GM21619 (cell line): ENCODE results near the gene CDX2.
"Not testable (repeated sequence)": the region's sequence is repeated elsewhere in the genome, so short reads cannot be mapped to it uniquely, and the experiment has no call there.

ENCODE experiments used
- ATAC-seq: cut with Tn5 transposase; IDR thresholded peaks from one replicate; pipeline ENCODE4 v1.9.1; 2021; ENCODE audit not compliant: unreplicated experiment

The CDX2 gene

GRCh38 chr13:27965740-27966640 is 3.1 kb downstream of the CDX2 start:
- no peak for ATAC-seq

DNA sequence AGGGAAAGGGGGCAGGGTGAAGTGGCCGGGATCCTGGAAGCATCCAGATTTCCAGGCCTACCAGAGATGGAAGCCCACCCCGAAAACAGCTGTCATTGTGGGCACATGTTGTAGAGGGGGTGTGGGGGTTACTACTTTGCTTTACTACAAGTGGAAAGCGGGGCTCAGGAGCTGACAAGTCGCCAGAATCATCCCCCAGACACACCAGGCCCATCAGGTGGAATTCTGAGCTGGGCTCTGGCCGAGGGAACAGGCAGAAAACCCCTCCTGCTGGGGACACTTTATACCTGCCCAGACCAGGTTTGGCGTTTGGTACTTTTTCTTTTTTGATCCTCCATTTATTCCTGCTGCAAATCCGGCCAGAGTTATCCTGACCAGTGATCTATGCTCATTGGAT is 3.8 kb downstream of the CDX2 start:
- ATAC-seq: no peak

- no peak for ATAC-seq
Observed at GRCh38 chr13:27964741-27965323, 4.3 kb downstream of the CDX2 start.

GRCh38 chr13:27964206-27964605 is 4.9 kb downstream of the CDX2 start:
- not testable (repeated sequence) for ATAC-seq

DNA sequence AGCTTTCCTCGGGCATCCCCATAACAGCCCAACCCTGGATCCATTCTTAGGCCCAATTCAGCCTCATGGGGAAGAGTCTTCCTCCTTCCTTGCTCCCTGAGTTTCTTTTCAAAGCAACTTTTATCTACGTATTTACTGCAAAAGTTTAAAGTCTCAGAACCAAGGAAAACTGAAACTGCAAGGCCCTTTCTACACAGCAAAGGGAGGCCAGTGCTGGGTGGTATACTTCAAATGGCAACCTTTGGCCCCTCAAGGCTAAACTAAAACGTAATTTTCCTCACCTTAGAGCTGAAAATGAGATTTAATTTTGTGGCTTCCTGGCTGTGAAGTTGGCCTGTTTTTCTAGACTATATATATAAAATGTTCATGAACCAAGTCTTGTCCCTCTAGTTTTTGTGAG is 5.6 kb downstream of the CDX2 start:
- ATAC-seq: no peak

DNA sequence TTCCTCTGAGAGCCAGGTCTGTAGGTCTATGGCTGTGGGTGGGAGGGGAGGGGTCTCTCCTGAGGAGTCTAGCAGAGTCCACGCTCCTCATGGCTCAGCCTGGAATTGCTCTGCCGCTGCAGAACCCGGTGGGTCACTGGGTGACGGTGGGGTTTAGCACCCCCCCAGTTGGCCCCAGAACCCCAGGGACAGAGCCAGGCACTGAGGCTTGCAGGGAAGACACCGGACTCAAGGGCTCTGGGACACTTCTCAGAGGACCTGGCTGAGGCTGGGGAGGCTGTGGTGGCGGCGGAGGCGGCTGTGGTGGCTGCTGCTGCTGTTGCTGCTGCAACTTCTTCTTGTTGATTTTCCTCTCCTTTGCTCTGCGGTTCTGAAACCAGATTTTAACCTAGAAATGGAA is 6.1 kb downstream of the CDX2 start:
- ATAC-seq: no peak

- no peak for ATAC-seq
Observed at GRCh38 chr13:27962128-27962841, 6.8 kb downstream of the CDX2 start.

- ATAC-seq: no peak
Observed at GRCh38 chr13:27961227-27962085, 7.7 kb downstream of the CDX2 start.

DNA sequence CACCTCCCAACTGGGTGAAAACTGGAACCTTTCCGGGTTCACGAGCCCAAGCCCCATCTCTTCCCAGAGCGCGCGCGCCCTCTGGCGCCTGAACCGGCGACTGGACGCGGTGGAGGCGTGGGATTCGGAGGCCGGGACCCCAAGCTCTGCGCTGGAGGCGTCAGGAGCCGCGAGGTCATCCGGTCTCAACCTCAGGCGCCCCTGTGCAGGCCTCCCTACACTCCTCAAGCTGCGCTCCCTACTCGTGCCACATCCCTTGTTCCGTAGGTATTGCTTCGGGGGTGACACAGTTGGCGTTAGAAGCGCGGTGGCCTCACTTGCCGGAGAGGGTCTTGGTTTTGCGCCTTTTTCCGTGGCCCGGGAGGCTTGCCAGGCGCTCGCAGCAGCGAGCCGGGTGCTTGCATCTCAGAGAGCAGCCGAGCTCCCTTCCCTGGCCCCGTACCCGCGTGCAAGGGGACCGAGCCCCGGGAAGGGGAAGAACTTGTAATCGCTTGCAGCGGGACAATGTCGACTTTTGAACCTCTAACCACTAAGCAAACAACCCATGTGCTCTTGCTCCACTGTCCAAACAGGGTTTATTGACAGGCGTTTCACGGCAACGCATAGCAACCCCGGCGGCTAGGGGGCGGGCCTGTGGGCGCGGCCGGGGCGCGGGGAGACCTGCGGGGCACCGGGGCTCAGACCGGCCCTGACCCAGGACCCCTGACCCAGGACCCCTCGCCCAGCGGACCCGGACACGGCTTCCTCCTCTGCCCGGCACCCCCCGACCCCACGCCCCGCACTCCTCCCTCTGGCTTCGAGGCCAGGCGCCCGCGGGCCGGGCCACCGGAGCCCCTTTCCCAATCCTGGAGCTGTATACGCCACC is 8.5 kb downstream of the CDX2 start:
- no peak for ATAC-seq

DNA sequence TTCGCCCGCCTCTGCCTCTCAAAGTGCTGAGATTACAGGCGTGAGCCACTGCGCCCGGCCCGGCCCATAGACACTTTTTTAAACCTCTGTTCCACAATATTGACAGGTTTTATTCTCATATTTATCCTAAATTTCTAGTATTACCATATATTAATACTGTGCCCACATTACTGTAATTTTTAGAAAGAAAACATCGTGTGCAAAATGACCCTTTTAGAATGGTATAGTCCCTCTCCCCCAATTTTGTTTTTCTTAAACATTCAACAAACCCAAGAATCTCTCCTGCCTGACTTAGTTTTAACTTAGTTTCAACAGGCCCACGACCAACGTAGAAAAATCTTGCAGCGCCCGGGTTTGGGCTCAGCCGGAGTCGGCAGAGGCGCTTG is 9.1 kb downstream of the CDX2 start:
- no peak for ATAC-seq

GRCh38 chr13:27956576-27957300 is 12.4 kb downstream of the CDX2 start:
- ATAC-seq: no peak

DNA sequence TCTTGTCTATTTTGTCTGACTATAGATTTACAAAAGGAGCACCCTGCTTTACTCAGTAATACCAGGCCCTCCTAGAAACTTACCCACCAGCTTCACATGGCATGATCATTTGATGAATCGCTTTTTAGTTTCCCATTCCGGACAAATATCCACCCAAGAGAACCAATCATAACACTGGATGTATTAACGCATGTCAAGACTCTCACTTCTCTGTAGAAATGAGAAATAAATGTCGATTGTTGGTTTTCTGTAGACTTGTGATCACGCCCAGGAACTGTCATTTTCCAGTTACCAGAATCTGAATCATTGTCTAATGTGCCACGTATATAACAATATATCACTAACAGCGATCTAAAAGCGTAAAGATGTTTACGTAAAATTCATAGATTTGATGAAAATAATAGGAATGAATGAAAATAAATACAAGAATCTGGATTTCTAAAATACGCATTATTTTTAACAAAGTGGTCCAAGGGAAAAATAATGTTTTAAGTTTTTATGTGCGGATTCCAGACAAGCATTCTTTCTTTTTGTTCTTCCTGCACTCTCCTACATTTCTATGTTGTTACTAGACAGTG is 14.0 kb downstream of the CDX2 start:
- no peak for ATAC-seq

DNA sequence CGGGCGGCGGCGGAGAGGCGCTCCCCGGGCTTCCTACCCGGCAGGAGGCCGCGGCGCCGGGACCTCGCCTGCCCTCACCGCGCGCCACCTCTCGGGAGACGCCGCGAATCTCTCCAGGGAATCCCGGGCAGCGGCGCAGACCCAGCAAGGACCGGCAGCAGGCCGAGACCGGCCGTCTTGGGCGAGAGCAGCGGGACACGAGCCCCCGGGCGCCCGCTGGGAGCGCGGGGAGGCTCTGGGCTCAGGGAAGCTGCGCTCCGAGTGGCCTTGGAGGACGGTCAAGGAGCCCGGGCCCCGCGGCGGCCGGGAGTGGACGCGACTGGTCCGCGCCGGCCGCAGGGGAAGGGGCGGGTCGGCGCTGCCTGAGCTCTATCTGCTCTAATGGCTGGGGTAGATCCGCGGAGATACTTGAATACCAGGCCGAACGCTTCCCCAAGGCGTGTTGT is 14.7 kb downstream of the CDX2 start:
- peak; percentile 24 for ATAC-seq

DNA sequence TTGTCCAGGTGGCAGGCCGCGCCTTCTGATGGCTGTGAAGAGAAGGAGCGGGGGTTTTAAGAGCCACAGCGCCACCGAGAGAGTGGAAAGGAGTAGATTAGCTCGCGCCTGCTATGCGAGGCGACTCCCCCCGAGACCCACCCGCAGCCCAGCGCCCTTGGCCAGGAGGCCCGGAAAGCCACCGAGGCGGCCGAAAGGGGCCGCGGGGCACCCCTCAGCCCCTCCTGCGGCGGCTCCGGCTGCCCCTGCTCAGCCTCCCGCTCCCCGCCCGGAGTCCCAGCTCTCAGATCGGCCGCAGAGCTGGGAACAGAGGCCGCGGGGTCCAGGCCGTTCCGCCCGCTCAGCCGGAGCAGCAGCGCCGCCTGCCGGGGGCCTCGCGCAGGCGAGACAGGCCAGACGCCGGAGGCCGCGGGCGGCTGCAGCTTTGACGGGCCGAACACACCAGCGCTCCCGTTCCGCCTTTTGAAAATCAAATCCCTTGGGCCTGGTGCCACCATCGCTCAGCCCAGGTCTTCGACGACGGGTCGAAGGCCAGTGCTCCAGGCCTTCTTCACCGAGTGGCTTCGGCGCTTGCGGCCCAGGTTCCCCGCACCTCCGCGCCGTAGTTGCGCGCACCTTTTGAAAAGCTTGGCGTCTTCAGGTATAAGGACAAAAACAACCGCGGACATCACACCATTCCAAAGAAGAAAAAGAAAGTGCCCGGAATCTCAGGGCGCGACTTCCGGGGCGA is 15.3 kb downstream of the CDX2 start:
- peak; percentile 82 for ATAC-seq

- peak; percentile 19 for ATAC-seq
Observed at GRCh38 chr13:27952876-27953675, 16.0 kb downstream of the CDX2 start.

- no peak for ATAC-seq
Observed at GRCh38 chr13:27942972-27943371, 26.1 kb downstream of the CDX2 start.

DNA sequence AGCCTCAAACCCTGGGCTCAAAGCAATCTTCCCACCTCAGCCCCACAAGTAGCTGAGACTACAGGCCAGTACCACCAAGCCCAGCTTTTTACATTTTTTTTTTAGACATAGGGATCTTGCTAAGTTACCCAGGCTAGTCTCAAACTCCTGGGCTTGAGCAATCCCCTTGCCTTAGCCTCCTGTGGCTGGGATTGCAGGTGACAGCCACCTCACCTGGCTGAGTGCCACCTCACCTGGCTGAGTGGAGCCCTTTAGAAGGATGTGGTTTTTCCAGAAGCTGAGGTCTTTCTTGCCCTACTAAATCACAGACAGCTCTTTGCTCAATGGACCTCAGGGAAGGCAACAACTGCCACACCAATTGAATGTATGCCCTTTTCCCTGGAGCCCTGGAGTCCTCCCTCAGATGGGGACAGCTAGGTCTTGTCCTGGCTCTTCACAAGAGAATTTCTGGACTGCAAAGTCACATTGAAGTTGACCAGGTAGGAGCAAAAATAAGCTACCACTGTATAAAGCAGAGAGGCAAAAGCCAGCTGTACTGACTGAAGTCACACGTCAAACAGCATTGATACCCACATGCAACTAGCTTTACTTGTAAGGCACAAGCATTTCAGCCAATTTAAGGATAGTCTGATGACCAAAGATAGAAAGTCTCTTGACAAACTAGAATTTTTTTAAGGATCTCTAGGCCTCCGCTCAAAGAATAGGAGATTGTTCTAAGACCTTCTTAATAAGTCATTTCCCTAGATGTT is 35.4 kb downstream of the CDX2 start:
- ATAC-seq: no peak
